ENCODE results near the gene ASF1B.

The ASF1B gene

DNA sequence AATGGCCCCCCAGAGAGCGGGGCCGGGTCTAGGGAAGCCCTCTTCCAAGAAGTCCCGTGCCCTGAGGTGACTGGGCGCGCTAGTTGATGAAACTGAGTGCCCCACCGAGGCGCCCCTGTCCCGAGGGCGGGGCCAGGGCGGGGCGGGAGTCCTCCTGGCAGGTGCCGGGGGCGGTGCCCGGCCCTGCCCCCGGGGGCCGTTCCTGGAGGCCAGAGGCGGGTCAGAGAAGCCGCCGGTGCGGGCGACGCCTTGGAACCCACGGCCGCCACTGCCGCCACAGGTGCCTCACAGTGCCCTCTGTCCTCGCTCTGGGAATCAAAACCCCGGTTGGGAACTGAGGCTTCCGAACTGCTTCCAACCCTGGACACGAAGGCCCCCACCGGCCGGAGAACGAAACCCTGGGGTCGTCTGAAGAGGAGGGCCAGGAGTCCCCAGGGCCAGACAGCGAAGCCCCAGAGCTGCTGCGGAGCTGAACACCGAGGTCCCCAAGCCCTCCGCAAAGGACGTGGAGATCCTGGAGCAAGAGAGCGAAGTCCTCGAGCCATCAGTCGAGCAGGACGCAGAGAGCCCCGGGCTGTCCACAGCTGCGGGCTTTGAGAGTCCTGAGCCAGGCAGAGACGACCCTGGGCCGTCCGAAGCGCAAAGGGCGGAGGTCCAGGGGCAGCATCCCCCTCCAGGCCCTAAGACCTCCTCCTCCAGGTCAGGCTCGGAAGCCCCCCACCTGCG lies 63.7 kb downstream of the ASF1B start, which contains the start of gene MISP3:
MISP3 (plus strand) TSS at position 252 of the 726 bp plus-strand sequence. CDS start 524 bp downstream, outside the sequence.
- peak within 1 kb of the TSS; percentile 74 for H3K4me3 ChIP-seq (ENCODE audit: control insufficient read depth, low read depth, low read length)
- TF ChIP-seq, protein P1, sequence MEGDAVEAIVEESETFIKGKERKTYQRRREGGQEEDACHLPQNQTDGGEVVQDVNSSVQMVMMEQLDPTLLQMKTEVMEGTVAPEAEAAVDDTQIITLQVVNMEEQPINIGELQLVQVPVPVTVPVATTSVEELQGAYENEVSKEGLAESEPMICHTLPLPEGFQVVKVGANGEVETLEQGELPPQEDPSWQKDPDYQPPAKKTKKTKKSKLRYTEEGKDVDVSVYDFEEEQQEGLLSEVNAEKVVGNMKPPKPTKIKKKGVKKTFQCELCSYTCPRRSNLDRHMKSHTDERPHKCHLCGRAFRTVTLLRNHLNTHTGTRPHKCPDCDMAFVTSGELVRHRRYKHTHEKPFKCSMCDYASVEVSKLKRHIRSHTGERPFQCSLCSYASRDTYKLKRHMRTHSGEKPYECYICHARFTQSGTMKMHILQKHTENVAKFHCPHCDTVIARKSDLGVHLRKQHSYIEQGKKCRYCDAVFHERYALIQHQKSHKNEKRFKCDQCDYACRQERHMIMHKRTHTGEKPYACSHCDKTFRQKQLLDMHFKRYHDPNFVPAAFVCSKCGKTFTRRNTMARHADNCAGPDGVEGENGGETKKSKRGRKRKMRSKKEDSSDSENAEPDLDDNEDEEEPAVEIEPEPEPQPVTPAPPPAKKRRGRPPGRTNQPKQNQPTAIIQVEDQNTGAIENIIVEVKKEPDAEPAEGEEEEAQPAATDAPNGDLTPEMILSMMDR (IDR thresholded peaks at IDR 0.05; ENCODE audit: control insufficient read depth, insufficient read depth, low read depth, low read length, missing control alignments): no peak
- DNase-seq (ENCODE audit: low read depth): no peak

DNA sequence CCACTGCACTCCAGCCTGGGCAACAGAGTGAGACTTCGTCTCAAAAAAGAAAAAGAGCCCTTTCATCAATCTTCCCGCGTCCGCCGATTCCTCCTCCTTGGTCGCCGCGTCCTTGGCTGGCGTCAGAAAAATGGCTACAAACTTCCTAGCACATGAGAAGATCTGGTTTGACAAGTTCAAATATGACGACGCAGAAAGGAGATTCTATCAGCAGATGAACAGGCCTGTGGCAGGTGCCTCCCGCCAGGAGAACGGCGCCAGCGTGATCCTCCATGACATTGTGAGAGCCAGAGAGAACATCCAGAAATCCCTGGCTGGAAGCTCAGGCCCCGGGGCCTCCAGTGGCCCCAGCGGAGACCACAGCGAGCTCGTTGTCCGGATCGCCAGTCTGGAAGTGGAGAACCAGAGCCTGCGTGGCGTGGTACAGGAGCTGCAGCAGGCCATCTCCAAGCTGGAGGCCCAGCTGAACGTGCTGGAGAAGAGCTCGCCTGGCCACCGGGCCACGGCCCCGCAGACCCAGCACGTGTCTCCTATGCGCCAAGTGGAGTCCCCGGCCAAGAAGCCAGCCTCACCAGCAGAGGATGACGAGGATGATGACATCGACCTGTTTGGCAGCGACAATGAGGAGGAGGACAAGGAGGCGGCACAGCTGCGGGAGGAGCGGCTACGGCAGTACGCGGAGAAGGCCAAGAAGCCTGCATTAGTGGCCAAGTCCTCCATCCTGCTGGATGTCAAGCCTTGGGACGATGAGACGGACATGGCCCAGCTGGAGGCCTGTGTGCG lies 65.9 kb downstream of the ASF1B start:
- TF ChIP-seq, protein P1 (IDR thresholded peaks at IDR 0.05; ENCODE audit: control insufficient read depth, insufficient read depth, low read depth, low read length, missing control alignments): no peak
- DNase-seq (ENCODE audit: low read depth): no peak
- H3K4me3 ChIP-seq (ENCODE audit: control insufficient read depth, low read depth, low read length): no peak overlapping the region

Measured in AG09309 (cell line).